GM19238 (cell line): ENCODE measurements around the gene COX7A1.
"Not testable (repeated sequence)": the region's sequence is repeated elsewhere in the genome, so short reads cannot be mapped to it uniquely, and the experiment has no call there.

Experiments
- DNase-seq: peaks from one replicate; pipeline ENCODE4 v3.0.0; 2011; ENCODE audit warnings: low spot score; ENCODE audit not compliant: insufficient read length

Gene COX7A1

DNA sequence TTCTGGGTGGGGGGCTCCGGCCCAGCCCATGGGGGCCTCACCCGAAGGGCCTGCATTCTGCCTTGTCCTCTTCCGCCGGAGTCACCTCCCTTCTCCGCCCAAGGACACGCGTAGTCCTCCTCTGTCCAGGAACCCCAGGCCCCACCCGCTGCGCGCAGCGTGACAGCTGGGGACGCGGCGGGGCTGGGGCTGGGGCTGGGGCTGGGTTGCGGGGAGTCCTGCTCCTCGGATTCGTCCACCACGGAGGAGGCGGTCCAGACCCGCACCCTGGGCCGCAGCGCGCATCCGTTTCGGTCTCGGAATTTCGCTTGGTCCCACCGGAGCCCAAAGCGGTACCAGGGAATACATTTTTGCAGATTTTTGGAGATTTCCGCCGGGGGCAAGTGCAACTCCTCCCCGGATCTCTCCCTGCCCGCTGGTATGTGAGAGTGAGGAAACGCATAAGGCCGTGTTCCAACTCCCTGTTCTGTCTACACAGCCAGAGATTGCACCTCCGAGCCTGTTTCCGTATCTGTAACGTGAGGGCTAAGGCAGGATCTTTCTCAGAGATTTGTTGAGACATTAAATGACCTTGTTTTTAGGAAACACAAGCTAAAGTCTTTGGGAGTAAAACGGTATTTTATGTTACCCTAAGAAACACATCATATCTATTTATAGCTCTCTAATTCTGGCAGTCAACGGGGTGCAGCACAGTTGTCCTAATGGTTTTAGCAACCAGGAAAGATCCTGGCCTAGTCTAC is at the start of gene COX7A1:
COX7A1 (minus strand) TSS at position 96 of the 740 bp plus-strand sequence; CDS start at position 56, 40 bp downstream.
- DNase-seq = no peak

DNA sequence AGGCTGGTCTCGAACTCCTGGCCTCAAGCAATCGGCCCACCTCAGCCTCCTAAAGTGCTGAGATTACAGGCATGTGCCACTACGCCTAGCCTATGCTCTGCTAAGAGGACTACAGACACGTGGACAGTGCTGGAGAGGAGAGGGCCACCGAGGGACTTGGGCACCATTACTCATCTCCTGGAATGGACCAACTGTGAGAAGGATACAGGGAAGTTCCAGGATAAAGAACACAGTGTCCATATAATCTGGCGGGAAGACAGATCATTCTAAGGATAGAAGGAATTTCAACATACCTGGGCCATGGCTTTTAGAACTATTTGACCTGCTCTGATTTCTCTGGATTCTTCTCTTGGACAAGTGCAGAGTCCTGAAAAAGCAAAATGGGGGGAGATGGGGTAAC is 49.4 kb upstream of the COX7A1 start:
- no peak for DNase-seq

DNA sequence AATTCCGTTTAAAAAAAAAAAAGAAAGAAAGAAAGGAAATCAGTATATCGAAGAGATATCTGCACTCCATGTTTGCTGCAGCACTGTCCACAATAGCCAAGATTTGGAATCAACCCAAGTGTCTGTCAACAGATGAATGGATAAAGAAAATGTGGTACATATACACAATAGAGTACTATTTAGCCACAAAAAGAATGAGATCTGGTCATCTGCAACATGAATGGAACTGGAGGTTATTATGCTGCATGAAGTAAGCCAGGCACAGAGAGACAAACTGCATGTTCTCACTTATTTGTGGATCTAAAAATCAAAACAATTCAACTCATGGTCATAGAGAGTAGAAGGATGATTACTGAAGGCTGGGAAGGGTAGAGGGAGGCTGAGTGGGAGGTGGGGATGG is 45.9 kb upstream of the COX7A1 start:
- DNase-seq = no peak

DNA sequence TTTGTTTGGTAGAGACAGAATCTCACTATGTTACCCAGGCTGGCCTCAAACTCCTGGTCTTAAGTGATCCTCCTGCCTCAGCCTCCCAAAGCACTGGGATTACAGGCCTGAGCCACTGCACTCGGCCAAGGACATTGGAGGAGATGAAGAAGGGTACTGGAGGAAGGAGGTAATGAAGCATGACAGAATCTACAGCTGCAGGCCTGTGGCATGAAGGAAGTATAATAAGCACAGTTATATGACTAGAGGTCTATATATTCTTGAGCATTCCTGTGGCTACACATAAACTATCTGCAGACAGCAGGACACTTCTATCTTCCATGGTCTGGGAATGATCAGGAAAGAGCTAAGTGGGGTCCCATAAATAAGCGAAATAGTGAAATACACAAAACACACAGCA is 44.0 kb upstream of the COX7A1 start:
- DNase-seq = no peak

DNA sequence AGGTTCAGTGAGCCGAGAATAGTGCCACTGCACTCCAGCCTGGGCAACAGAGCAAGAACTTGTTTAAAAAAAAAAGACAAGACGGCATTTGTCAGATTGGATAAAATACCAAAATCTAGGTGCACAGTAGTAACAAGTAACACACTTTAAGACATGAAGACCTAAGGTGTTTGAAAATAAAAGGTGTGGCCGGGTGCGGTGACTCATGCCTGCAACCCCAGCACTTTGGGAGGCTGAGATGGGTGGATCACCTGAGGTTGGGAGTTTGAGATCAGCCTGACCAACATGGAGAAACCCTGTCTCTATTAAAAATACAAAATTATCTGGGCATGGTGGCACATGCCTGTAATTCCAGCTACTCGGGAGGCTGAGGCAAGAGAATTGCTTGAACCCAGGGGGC is 34.5 kb upstream of the COX7A1 start:
- DNase-seq = not testable (repeated sequence)

DNA sequence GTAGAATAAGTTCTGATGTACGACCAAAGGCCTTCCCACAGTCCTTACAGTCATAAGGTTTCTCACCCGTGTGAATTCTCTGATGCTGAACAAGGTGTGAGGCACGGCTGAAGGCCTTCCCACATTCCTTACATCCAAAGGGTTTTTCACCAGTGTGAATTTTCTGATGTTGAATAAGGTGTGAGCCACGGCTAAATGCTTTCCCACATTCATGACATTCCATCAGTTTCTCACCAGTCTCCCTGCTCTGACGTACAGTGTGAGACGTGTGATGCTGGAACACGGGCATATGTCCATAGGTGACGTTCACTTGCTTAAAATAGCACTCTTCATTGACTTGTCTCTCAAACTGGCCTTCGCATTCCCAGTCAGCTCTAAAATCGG is 31.0 kb upstream of the COX7A1 start:
- DNase-seq = no peak

DNA sequence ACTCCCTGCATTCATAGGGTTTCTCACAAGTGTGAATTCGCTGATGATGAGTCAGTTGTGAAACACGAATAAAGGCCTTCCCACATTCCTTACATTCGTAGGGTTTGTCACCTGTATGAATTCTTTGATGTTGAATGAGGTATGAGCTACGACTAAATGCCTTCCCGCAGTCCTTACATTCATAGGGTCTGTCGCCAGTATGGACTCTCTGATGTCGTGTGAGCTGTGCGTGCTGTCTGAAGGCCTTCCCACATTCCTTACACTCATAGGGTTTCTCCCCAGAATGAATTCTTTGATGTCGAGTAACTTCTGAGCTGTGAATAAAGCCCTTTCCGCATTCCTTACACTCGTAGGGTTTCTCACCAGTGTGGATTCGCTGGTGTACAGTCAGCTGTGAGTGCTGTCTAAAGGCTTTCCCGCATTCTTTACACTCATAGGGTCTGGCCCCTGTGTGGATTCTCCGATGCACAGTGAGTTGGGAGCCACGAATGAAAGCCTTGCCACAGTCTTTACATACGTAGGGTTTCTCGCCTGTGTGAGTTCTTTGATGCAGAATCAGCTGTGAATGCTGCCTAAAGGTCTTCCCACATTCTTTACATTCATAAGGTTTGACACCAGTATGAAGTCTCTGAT is 30.5 kb upstream of the COX7A1 start:
- no peak for DNase-seq

DNA sequence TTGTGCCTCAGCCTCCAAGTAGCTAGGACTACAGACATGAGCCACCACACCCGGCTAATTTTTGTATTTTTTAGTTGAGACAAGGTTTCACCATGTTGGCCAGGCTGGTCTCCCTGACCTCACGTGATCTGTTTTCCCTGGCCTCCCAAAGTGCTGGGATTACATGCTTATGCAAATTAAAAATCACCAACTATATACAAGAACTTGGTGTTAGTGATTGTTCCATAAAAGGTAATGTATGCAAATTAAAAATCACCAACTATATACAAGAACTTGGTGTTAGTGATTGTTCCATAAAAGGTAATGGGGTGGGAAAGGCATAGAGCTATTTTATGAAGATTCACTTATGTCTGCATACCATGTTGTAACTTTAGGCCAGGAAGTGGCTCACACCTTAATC is 26.8 kb upstream of the COX7A1 start:
- DNase-seq = not testable (repeated sequence)

DNA sequence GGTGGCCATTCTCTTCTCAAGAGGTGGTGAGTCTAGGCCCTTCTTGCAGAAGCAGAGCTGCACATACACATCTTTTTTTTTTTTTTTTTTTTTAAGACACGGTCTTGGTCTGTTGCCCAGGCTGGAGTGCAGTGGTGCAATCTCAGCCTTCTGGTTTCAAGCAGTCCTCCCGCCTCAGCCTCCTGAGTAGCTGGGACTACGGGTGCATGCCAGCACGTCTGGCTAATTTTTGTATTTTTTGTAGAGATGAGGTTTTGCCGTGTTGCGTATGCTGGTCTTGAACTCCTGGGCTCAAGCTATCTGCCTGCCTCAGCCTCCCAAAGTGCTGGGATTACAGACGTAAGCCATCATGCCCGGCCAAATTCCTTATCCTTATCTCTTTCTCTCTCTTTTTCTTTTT is 21.6 kb upstream of the COX7A1 start:
- DNase-seq = not testable (repeated sequence)

DNA sequence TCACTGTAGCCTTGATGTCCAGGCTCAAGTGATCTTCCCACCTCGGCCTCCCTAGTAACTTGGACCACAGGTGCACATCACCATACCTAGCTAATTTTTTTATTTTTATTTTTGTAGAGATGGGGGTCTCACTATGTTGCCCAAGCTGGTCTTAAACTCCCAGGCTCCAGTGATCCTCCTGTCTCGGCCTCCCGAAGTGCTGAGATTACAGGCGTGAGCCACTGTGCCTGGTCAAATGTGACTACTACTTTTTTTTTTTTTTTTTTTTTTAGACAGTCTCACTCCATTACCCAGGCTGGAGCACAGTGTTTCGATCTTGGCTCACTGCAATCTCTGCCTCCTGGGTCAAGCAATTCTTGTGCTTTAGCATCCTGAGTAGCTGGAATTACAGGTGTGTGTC is 20.6 kb upstream of the COX7A1 start:
- DNase-seq = no peak

DNA sequence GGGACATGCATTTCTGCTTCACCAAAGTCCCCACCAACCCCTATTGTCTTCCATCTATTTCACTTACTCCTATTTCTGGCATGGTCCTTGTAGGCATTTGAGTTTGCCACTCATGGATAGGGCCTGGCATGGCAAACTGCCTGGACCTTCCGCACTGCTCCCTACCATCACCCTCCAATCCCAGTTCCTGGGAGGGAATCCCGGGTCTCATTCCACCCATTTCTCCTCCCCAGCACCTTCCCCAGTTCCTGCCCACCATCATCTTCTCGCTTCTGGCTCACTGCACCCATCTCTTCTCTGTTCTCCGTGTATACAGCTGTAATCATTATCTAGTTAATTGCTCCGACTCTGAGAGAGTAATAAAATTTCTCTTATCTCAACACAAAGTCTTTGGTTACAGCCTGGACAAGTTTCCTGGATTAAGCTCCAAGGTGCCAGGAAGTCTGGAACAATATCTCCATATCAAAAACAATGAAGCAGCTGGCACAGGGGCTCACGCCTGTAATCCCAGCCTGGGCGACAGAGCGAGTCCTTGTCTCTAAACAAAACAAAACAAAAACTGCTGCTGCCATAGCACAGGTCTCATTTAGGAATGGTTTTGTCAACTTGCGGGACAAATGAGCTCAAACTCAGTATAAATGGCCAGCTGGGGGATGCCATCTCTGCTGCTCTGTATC is 17.0 kb upstream of the COX7A1 start:
- DNase-seq = no peak

DNA sequence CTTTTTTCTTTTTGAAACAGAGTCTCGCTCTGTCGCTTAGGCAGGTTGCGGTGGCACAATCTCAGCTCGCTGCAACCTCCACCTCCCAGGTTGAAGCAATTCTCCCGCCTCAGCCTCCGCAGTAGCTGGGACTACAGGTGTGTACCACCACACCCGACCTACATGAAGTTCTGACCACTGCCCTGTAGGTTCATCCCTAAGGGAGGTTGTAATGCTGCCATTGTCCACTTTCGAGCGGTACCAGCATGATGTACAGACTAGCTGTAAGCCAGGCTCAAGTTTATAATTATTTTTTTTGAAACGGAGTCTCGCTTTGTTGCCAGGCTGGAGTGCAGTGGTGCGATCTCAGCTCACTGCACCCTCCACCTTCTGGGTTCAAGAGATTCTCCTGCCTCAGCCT is 11.6 kb upstream of the COX7A1 start:
- no peak for DNase-seq

DNA sequence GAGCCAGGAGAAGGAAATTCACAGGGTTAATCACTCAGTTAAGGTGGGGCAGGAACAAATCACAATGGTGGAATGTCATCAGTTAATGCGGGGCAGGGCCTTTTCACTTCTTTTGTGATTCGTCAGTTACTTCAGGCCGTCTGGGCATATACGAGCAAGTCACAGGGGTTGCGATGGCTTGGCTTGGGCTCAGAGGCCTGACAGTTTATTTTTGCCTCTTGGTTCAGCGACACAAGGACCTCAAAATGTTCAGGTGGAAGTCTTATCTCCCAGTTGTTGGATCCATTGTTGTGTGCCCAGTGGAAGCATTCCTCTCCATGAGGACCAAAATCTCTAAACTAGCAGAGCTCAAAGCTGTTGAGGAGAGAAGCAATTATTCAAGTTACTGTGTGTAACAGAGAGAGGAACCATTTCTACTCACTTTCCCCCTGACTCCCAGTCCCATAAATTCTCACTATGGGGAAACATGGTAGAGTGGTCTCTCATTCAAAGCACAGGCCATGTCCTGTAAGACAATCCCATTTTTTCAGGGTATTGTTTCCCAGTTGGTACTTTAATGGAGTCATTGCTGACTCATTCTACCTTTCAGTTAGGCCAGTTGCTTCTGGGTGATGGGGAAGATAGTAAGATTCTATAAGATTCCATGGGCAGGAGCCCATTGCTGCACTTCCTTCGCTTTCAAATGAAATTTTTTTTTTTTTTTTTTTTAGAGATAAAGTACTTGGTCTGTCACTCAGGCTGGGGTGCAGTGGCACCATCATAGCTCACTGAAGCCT is 8.8 kb upstream of the COX7A1 start:
- no peak for DNase-seq

DNA sequence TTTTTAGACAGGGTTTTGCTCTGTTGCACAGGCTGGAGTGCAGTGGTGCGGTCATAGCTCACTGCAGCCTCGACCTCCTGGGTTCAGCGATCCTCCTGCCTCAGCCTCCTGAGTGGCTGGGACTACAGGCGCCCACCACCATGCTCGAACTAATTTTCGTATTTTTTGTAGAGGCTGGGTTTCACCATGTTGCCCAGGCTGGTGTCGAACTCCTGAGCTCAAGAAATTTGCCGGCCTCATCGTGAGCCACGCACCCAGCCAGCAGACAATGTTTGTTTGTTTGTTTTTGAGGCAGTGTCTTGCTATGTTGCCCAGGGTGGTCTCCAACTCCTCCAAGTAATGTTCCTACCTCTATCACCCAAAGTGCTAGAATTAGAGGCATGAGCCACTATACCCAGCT is 879 bp upstream of the COX7A1 start:
- no peak for DNase-seq

DNA sequence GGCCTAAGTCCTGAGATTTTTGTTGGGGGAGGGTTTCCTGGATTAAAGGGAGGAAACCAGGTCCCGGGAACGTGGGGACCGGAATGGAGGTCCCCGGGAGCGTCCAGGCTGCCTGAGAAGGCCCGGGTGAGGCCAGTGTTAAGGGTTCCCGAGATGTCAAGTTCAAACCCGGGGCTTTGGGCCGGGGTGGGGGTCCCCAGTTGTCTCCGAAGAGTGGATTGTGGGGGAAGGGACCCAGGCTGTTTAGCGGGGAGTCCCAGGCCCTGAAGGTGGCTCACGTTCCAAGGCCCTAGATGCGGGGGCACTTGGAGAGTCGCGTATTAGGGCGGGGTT is 262 bp downstream of the COX7A1 start:
- no peak for DNase-seq

DNA sequence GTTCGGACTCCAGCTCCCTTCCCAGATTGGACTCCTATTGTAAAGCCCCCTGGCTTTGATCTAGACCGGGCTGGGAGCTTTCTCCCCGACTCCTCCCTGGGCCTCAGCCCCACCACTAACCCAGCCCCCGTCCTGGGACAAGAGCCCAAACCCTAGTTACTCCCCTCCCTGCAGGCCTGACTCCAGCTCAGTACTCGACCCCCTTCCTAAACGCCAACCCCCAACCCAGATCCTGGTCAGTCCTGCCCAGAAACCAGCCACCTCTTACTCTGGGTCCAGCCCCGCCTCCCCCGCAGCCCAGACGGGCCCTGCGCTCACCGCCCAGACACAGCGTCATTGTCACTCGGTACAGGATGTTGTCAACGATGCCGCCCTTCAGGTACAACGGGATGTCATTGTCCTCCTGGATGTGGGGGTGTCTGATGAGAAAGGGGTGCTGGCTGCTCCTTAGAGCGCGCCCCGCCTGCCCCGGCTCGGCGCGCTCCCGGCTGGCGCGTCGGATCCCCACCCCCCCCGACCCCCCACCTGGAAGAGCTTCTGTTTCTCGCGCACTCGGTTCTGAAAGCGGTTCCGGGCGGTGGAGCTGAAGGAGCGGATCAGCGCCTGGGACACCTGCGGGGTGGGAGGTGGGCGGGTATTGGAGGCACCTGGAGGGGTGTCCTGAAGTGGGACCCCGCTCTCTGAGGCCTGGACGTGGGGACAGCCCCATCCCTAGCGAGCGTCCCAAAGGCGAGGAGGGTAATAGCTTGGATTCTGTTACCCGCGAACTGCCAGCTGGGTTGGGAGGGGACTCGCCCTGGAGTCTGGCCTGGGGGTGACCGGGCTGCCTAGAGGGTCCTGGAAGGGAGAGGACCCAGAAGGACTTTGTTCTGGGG is 866 bp downstream of the COX7A1 start:
- DNase-seq = no peak

DNA sequence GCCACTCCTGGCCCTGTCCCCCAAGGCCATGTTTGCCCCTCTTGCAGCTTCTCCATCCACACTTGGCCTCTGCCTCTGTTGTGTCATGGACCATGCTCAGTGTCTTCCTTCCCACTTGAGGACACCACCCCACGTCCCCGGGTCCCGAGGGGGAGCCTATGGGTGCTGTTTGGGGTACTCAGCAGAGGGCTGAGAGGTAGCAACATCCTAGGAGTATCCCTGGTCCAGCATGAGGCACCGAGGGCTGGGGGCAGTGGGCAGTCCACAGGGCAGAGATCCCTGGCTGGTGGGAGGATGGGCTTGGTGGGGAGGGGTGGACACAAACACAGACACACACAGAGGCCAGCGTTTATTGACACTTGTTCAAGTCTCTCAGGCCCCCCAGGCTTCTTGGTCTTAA is 1.7 kb downstream of the COX7A1 start:
- no peak for DNase-seq

DNA sequence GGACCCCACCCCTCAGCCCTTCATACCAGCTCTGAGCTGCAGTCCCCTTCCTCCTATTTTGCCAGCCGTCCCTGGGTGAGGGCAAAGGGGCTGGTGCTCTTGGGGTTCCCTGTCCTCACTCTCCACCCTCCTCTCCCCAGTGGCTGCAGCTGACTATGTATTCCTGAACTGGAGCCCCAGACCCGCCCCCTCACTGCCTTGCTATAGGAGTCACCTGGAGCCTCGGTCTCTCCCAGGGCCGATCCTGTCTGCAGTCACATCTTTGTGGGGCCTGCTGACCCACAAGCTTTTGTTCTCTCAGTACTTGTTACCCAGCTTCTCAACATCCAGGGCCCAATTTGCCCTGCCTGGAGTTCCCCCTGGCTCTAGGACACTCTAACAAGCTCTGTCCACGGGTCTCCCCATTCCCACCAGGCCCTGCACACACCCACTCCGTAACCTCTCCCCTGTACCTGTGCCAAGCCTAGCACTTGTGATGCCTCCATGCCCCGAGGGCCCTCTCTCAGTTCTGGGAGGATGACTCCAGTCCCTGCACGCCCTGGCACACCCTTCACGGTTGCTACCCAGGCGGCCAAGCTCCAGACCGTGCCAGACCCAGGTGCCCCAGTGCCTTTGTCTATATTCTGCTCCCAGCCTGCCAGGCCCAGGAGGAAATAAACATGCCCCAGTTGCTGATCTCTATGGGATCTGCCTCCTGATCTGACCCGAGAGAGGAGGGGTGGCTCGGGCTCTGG is 2.4 kb downstream of the COX7A1 start:
- no peak for DNase-seq

DNA sequence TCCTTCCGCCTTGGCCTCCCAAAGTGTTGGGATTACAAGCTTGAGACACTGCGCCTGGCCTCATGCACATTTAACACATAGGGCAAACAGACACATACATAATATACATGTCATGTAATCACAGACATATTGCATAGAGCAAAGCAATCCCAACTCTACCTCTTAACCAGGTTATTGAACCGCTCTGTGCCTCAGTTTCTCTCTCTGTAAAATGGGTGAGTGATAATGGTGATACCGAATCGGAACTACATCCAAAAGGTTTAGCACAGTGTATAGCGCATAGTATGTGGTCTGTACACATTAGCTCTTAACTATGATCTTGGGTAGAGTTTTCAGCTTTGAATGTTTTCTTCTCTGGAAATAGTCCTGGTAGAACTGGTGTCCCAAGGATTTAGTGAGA is 7.6 kb downstream of the COX7A1 start:
- DNase-seq = no peak

DNA sequence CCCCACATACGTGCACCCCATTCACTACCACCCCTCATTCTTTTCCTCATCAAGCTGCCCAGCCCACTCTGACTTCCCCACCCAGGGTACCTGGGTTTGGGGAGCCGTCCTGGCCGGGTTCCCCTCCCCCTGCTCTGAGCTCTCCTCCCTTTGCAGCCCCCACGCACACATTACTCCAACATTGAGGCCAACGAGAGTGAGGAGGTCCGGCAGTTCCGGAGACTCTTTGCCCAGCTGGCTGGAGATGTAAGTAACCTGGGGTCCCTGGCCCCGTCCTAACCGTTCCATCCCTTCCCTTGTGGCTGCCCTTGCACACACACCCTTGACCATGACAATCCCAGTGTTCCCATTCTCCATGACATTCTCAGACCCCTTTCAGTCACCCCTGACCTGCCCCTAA is 9.8 kb downstream of the COX7A1 start:
- no peak for DNase-seq
